ENCODE results near the gene PCDH19. TPM values are rescaled to one million over a fixed set of nuclear protein-coding genes. Genes with fewer than 3 reads are reported as not detected.

The PCDH19 gene
- total RNA-seq, 2 experiments from 2014 or later, result not detected

DNA sequence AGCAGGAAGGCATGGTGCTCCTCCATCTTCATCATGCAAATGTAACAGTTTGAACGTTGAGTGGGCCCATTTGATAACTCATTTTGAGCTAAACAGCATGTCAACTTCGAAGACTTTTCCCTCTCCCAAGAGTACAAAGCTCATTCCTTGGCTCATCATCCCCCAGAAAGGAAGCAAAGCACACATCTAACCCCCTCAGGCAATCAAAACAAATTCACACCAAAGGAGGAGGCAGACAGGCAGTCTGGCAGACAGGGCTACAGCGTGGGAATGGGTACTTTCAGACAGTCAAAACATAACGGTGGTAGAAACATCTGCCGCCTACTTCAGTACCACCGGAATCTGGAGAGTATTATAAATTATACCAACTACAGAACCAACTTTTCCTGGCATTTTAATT, 81.7 kb downstream of the PCDH19 start:
- DNase-seq, result no peak
- no peak overlapping the region for H3K27ac Mint-ChIP-seq
- no peaks in the 10 kb centered on the region for H3K36me3 Mint-ChIP-seq (ENCODE audit: low read depth)
- ChIA-PET POLR2A (no interaction called here), CTCF (no interaction called here)
- H3K4me1 Mint-ChIP-seq (ENCODE audit: low read depth), result no peaks in the 10 kb centered on the region
- H3K27me3 Mint-ChIP-seq, result no peaks in the 10 kb centered on the region
- no peak overlapping the region for H3K4me3 Mint-ChIP-seq
- intact Hi-C loops (cut with micrococcal nuclease), result no loop called here
- TF ChIP-seq, protein P1, sequence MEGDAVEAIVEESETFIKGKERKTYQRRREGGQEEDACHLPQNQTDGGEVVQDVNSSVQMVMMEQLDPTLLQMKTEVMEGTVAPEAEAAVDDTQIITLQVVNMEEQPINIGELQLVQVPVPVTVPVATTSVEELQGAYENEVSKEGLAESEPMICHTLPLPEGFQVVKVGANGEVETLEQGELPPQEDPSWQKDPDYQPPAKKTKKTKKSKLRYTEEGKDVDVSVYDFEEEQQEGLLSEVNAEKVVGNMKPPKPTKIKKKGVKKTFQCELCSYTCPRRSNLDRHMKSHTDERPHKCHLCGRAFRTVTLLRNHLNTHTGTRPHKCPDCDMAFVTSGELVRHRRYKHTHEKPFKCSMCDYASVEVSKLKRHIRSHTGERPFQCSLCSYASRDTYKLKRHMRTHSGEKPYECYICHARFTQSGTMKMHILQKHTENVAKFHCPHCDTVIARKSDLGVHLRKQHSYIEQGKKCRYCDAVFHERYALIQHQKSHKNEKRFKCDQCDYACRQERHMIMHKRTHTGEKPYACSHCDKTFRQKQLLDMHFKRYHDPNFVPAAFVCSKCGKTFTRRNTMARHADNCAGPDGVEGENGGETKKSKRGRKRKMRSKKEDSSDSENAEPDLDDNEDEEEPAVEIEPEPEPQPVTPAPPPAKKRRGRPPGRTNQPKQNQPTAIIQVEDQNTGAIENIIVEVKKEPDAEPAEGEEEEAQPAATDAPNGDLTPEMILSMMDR (IDR thresholded peaks at IDR 0.05), result no peak
- ATAC-seq, result no peak
- no peaks in the 10 kb centered on the region for H3K9me3 Mint-ChIP-seq

DNA sequence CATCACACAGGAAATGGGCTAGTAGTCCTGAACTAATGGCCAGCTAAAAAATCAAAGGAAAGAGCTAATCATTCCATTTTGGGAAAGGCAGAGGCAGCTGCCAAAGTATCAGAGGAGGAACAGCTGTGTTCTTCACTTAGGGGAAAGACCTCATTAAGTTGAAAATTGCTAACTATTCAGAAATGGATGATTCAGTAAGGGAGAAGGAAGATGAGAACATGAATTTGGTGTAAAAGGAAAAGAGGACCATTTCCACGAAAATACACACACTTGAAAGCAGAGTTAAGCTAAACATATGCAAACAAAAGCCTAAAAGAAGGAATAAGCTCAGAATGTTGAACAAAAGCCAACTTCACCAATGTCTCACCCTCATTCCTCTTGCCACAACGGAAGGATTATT, 90.4 kb downstream of the PCDH19 start:
- no peak for DNase-seq
- H3K36me3 Mint-ChIP-seq (ENCODE audit: low read depth), result no peaks in the 10 kb centered on the region
- no peaks in the 10 kb centered on the region for H3K4me1 Mint-ChIP-seq (ENCODE audit: low read depth)
- no peak overlapping the region for H3K27ac Mint-ChIP-seq
- H3K27me3 Mint-ChIP-seq, result no peaks in the 10 kb centered on the region
- TF ChIP-seq, protein P1 (IDR thresholded peaks at IDR 0.05), result no peak
- intact Hi-C loops (cut with micrococcal nuclease), result no loop called here
- no peak for ATAC-seq
- ChIA-PET CTCF (no interaction called here), POLR2A (no interaction called here)
- peaks cover 1% of the 10 kb centered on the region for H3K9me3 Mint-ChIP-seq
- no peak overlapping the region for H3K4me3 Mint-ChIP-seq

DNA sequence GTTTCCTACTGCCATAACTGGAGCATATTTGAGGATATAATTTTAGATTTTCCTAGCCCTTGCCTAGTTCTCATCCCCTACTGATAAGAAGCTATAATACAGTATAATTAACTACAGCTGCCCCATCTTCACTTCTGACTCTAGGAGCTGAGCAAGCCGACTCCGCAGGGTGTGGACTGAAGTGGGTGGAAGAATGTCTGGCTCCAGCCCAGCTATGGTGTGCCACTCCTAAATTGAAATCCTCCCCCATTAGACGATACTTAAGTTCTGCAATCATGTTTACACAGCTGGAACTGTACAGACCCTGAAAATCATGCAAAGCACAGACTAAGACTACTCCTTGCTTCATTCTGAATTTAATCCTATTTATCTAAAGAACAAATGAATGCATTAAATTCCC, 93.1 kb downstream of the PCDH19 start:
- no peak for DNase-seq
- Mint-ChIP-seq H3K9me3 (no peaks in the 10 kb centered on the region), H3K4me3 (no peak overlapping the region), H3K4me1 (ENCODE audit: low read depth) (no peaks in the 10 kb centered on the region), H3K27ac (no peak overlapping the region), H3K36me3 (ENCODE audit: low read depth) (no peaks in the 10 kb centered on the region), H3K27me3 (no peaks in the 10 kb centered on the region)
- ChIA-PET POLR2A (no interaction called here), CTCF (no interaction called here)
- intact Hi-C loops (cut with micrococcal nuclease), result no loop called here
- no peak for ATAC-seq
- TF ChIP-seq, protein P1 (IDR thresholded peaks at IDR 0.05), result no peak

GRCh38 chrX:100315566-100315965, 94.5 kb downstream of the PCDH19 start:
- H3K9me3 Mint-ChIP-seq, result no peaks in the 10 kb centered on the region
- TF ChIP-seq, protein P1 (IDR thresholded peaks at IDR 0.05), result no peak
- H3K4me1 Mint-ChIP-seq (ENCODE audit: low read depth), result no peaks in the 10 kb centered on the region
- no peak overlapping the region for H3K4me3 Mint-ChIP-seq
- ChIA-PET POLR2A (no interaction called here), CTCF (no interaction called here)
- H3K27me3 Mint-ChIP-seq, result no peaks in the 10 kb centered on the region
- intact Hi-C loops (cut with micrococcal nuclease), result no loop called here
- no peaks in the 10 kb centered on the region for H3K36me3 Mint-ChIP-seq (ENCODE audit: low read depth)
- no peak overlapping the region for H3K27ac Mint-ChIP-seq
- no peak for DNase-seq
- no peak for ATAC-seq

- ChIA-PET POLR2A (no interaction called here), CTCF (no interaction called here)
- DNase-seq, result no peak
- no peaks in the 10 kb centered on the region for H3K36me3 Mint-ChIP-seq (ENCODE audit: low read depth)
- H3K27me3 Mint-ChIP-seq, result no peaks in the 10 kb centered on the region
- TF ChIP-seq, protein P1 (IDR thresholded peaks at IDR 0.05), result no peak
- intact Hi-C loops (cut with micrococcal nuclease), result no loop called here
- no peak for ATAC-seq
- H3K27ac Mint-ChIP-seq, result no peak overlapping the region
- H3K4me1 Mint-ChIP-seq (ENCODE audit: low read depth), result no peaks in the 10 kb centered on the region
- no peak overlapping the region for H3K4me3 Mint-ChIP-seq
- no peaks in the 10 kb centered on the region for H3K9me3 Mint-ChIP-seq
Observed at GRCh38 chrX:100299559-100299958, 110.5 kb downstream of the PCDH19 start.

All from activated CD8-positive, alpha-beta T cell treated with anti-CD3 and anti-CD28 coated beads for 36 hours (primary cell).